ENCODE measurements around the gene ZNF620. TPM values are rescaled to one million over a fixed set of nuclear protein-coding genes. Genes with fewer than 3 reads are reported as not detected.

Gene ZNF620
- total RNA-seq, 1 experiment from 2014 or later, result 0.66 TPM

Other genes starting within 250 kb of the ZNF620 start
- gene EIF1B, start 196.3 kb upstream of the ZNF620 start, total RNA-seq (2014; rRNA removed; shearing (Covaris generic)), result 11.4 and 16.2 TPM in 2 replicates
- not detected in 2 replicates for gene ENTPD3, start 118.9 kb upstream of the ZNF620 start, total RNA-seq (2014; rRNA removed; shearing (Covaris generic))
- 334 TPM in 2 replicates for gene RPL14, start 48.7 kb upstream of the ZNF620 start, total RNA-seq (2014; rRNA removed; shearing (Covaris generic))
- gene ZNF619, start 28.9 kb upstream of the ZNF620 start, total RNA-seq (2014; rRNA removed; shearing (Covaris generic)), result 3.1 and 3.9 TPM in 2 replicates
- gene ZNF621, start 18.9 kb downstream of the ZNF620 start, total RNA-seq (2014; rRNA removed; shearing (Covaris generic)), result 3.5 and 10.0 TPM in 2 replicates

All from H4 (cell line).